Right lobe of liver (tissue), 6 donors: ENCODE results near the gene CAPNS1. TPM values are rescaled to one million over a fixed set of nuclear protein-coding genes. Genes with fewer than 3 reads are reported as not detected.

ENCODE experiments used
- ATAC-seq, 4 donors: fragments of 200-7000 bp; cut with Tn5 transposase; one replicate each; pipeline ENCODE4 v1.9.1; 2020; ENCODE audit warnings: mild to moderate bottlenecking in 4 of 4, moderate library complexity in 4 of 4
- DNase-seq, 3 donors: peaks; one replicate each; pipeline ENCODE4 v3.0.0-alpha.2; 2020
- H3K27ac ChIP-seq, 3 donors: fragments of 200-600 bp; one replicate each; pipeline ENCODE4 v1.8.0; 2022
- H3K27me3 ChIP-seq, 2 donors: fragments of 200-600 bp; one replicate each; pipeline ENCODE4 v1.8.0; 2022
- H3K36me3 ChIP-seq, 4 donors: fragments of 200-600 bp; sonication (generic) in 1 of 4; one replicate each; pipeline versions ENCODE4 v1.5.1 to v1.8.0; 2017 to 2022; ENCODE audit warnings: control low read depth in 1 of 4
- H3K4me1 ChIP-seq, 4 donors: fragments of 200-600 bp; sonication (generic) in 1 of 4; one replicate each; pipeline versions ENCODE4 v1.5.1 to v1.8.0; 2017 to 2022; ENCODE audit warnings: control low read depth in 1 of 4
- H3K4me3 ChIP-seq, 3 donors: fragments of 200-600 bp; one replicate each; pipeline ENCODE4 v1.8.0; 2022
- H3K9me3 ChIP-seq, 4 donors: fragments of 200-600 bp; sonication (generic) in 1 of 4; one replicate each; pipeline versions ENCODE4 v1.5.1 to v1.8.0; 2017 to 2022; ENCODE audit warnings: control low read depth in 1 of 4
- POLR2A ChIP-seq: fragments of 450-650 bp; IDR thresholded peaks from one replicate; pipeline ENCODE4 v1.6.1; 2017; ENCODE audit warnings: antibody characterized with exemption, mild to moderate bottlenecking
- WGBS: methylation state at CpG from one replicate; pipeline ENCODE4 v1.1.6; 2018; ENCODE audit warnings: low coverage, low lambda C conversion rate; ENCODE audit not compliant: insufficient coverage; ENCODE audit errors: missing lambda C conversion rate; 5-methylcytosine and 5-hydroxymethylcytosine counted together
- intact Hi-C, 2 donors: fragments of 100-400 bp; cut with DNase I; formaldehyde crosslinking; loops; one replicate each; pipeline versions ENCODE4 v1.11.2 to v1.14.1; 2022
- total RNA-seq, 6 experiments: library from RNA; depleted of rRNA in 2 of 6; stranded (reverse); fragments of >200 nt in 2 of 6; fragmentation: NEBNext Ultra II Directional in 3 of 6; extraction: Animal tissue kit (Norgen Biotek cat#: 25700) in 3 of 6; gene quantifications; one replicate each; pipeline versions ENCODE4 v1.1.0 to v1.2.4, GENCODE V29; 2016 to 2023
- TF ChIP-seq, protein P1 (sequence below), 4 donors: fragments of 200-600 bp in 3 of 4; fragments of 450-650 bp in 1 of 4; IDR thresholded peaks; one replicate each; pipeline versions ENCODE4 v1.5.1 to v1.8.0; 2016 to 2022; ENCODE audit warnings: antibody characterized with exemption in 4 of 4, mild to moderate bottlenecking in 2 of 4
- donor health status: DM: no; HTN: yes; CAD: no.
- donor health status: DM: no; HTN: no; CAD: no.
- donor health status: DM: no; HTN: no; CAD: no.
- donor health status: DM: no; HTN: yes; CAD: no.
- donor health status: DM: no; HTN: yes; CAD: no.

Gene CAPNS1
- total RNA-seq, 6 experiments from 2014 or later: 93.0 to 252 (median 168) TPM

GRCh38 chr19:36142046-36142445 lies 2.2 kb downstream of the CAPNS1 start:
- DNase-seq (no peak), ATAC-seq (no peak)
- H3K27me3 ChIP-seq: no peaks in the 10 kb centered on the region
- no peak overlapping the region for H3K4me3 ChIP-seq
- H3K36me3 ChIP-seq: peaks cover 0 to 46% (median 29%) of the 10 kb centered on the region in 4 donors
- WGBS: 94% methylated on average over 3 of the region's 14 CpGs
- H3K27ac ChIP-seq: no peak overlapping the region
- peaks cover 0 to 17% (median 0%) of the 10 kb centered on the region in 4 donors for H3K4me1 ChIP-seq
- intact Hi-C loops: no loop called here
- H3K9me3 ChIP-seq: no peaks in the 10 kb centered on the region
- TF ChIP-seq, protein P1, sequence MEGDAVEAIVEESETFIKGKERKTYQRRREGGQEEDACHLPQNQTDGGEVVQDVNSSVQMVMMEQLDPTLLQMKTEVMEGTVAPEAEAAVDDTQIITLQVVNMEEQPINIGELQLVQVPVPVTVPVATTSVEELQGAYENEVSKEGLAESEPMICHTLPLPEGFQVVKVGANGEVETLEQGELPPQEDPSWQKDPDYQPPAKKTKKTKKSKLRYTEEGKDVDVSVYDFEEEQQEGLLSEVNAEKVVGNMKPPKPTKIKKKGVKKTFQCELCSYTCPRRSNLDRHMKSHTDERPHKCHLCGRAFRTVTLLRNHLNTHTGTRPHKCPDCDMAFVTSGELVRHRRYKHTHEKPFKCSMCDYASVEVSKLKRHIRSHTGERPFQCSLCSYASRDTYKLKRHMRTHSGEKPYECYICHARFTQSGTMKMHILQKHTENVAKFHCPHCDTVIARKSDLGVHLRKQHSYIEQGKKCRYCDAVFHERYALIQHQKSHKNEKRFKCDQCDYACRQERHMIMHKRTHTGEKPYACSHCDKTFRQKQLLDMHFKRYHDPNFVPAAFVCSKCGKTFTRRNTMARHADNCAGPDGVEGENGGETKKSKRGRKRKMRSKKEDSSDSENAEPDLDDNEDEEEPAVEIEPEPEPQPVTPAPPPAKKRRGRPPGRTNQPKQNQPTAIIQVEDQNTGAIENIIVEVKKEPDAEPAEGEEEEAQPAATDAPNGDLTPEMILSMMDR (IDR thresholded peaks at IDR 0.05): no peak
- TF ChIP-seq POLR2A: no peak

GRCh38 chr19:36142496-36142895 lies 2.6 kb downstream of the CAPNS1 start:
- peaks cover 0 to 50% (median 31%) of the 10 kb centered on the region in 4 donors for H3K36me3 ChIP-seq

DNA sequence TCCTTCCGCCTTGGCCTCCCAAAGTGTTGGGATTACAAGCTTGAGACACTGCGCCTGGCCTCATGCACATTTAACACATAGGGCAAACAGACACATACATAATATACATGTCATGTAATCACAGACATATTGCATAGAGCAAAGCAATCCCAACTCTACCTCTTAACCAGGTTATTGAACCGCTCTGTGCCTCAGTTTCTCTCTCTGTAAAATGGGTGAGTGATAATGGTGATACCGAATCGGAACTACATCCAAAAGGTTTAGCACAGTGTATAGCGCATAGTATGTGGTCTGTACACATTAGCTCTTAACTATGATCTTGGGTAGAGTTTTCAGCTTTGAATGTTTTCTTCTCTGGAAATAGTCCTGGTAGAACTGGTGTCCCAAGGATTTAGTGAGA lies 4.8 kb downstream of the CAPNS1 start:
- no peak for ATAC-seq
- intact Hi-C loops: no loop called here
- WGBS: 100% methylated on average over 6 of the region's 6 CpGs
- Histone ChIP-seq H3K4me1 (peaks cover 0 to 6% (median 0%) of the 10 kb centered on the region in 4 donors), H3K36me3 (peaks cover 0 to 69% (median 41%) of the 10 kb centered on the region in 4 donors), H3K9me3 (no peaks in the 10 kb centered on the region), H3K4me3 (no peak overlapping the region), H3K27me3 (no peaks in the 10 kb centered on the region), H3K27ac (no peak overlapping the region)
- TF ChIP-seq POLR2A: no peak
- TF ChIP-seq, protein P1 (IDR thresholded peaks at IDR 0.05): no peak
- no peak for DNase-seq

More at GRCh38 chr19:36142496-36142895, 2.6 kb downstream of the CAPNS1 start:
- DNase-seq (no peak), ATAC-seq (no peak)
- Histone ChIP-seq H3K4me1 (peaks cover 0 to 12% (median 0%) of the 10 kb centered on the region in 4 donors), H3K9me3 (no peaks in the 10 kb centered on the region), H3K4me3 (no peak overlapping the region), H3K27ac (no peak overlapping the region), H3K27me3 (no peaks in the 10 kb centered on the region)
- intact Hi-C loops: no loop called here
- TF ChIP-seq, protein P1 (IDR thresholded peaks at IDR 0.05): no peak
- TF ChIP-seq POLR2A: no peak
- WGBS: 93% methylated on average over 3 of the region's 9 CpGs

DNA sequence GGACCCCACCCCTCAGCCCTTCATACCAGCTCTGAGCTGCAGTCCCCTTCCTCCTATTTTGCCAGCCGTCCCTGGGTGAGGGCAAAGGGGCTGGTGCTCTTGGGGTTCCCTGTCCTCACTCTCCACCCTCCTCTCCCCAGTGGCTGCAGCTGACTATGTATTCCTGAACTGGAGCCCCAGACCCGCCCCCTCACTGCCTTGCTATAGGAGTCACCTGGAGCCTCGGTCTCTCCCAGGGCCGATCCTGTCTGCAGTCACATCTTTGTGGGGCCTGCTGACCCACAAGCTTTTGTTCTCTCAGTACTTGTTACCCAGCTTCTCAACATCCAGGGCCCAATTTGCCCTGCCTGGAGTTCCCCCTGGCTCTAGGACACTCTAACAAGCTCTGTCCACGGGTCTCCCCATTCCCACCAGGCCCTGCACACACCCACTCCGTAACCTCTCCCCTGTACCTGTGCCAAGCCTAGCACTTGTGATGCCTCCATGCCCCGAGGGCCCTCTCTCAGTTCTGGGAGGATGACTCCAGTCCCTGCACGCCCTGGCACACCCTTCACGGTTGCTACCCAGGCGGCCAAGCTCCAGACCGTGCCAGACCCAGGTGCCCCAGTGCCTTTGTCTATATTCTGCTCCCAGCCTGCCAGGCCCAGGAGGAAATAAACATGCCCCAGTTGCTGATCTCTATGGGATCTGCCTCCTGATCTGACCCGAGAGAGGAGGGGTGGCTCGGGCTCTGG lies 10.0 kb downstream of the CAPNS1 start:
- Histone ChIP-seq H3K27ac (no peak overlapping the region), H3K36me3 (peaks cover 0 to 53% (median 28%) of the 10 kb centered on the region in 4 donors), H3K4me1 (no peaks in the 10 kb centered on the region), H3K9me3 (no peaks in the 10 kb centered on the region), H3K4me3 (no peak overlapping the region), H3K27me3 (no peaks in the 10 kb centered on the region)
- DNase-seq: no peak
- intact Hi-C loops: no loop called here
- no peak for ATAC-seq
- no peak for TF ChIP-seq POLR2A
- TF ChIP-seq, protein P1 (IDR thresholded peaks at IDR 0.05): no peak
- 95% methylated on average over 4 of the region's 13 CpGs for WGBS
